ENCODE data around the gene BACE1. TPM values are rescaled to one million over a fixed set of nuclear protein-coding genes. Genes with fewer than 3 reads are reported as not detected.

The BACE1 gene
- total RNA-seq, 1 donor: 50.0 TPM

- no peak for DNase-seq (ENCODE audit: low read depth)
- no peak overlapping the region for H3K4me3 ChIP-seq (ENCODE audit: low read depth, low read length)
- no peak for TF ChIP-seq CTCF (IDR thresholded peaks at IDR 0.05; ENCODE audit: insufficient read depth, low read length)
Observed at GRCh38 chr11:117289795-117290194, 26.3 kb downstream of the BACE1 start.

- H3K4me3 ChIP-seq (ENCODE audit: low read depth, low read length): no peak overlapping the region
- DNase-seq (ENCODE audit: low read depth): no peak
- no peak for TF ChIP-seq CTCF (IDR thresholded peaks at IDR 0.05; ENCODE audit: insufficient read depth, low read length)
Observed at GRCh38 chr11:117287668-117288067, 28.4 kb downstream of the BACE1 start.

- DNase-seq (ENCODE audit: low read depth): no peak
- TF ChIP-seq CTCF (IDR thresholded peaks at IDR 0.05; ENCODE audit: insufficient read depth, low read length): no peak
- no peak overlapping the region for H3K4me3 ChIP-seq (ENCODE audit: low read depth, low read length)
Observed at GRCh38 chr11:117286588-117286987, 29.5 kb downstream of the BACE1 start.

- no peak for DNase-seq (ENCODE audit: low read depth)
- H3K4me3 ChIP-seq (ENCODE audit: low read depth, low read length): no peak overlapping the region
- TF ChIP-seq CTCF (IDR thresholded peaks at IDR 0.05; ENCODE audit: insufficient read depth, low read length): no peak
Observed at GRCh38 chr11:117284053-117284452, 32.0 kb downstream of the BACE1 start.

GRCh38 chr11:117282956-117283355 is 33.1 kb downstream of the BACE1 start:
- H3K4me3 ChIP-seq (ENCODE audit: low read depth, low read length): no peak overlapping the region
- TF ChIP-seq CTCF (IDR thresholded peaks at IDR 0.05; ENCODE audit: insufficient read depth, low read length): no peak
- no peak for DNase-seq (ENCODE audit: low read depth)

GRCh38 chr11:117281869-117282268 is 34.2 kb downstream of the BACE1 start:
- DNase-seq (ENCODE audit: low read depth): no peak
- TF ChIP-seq CTCF (IDR thresholded peaks at IDR 0.05; ENCODE audit: insufficient read depth, low read length): no peak
- no peak overlapping the region for H3K4me3 ChIP-seq (ENCODE audit: low read depth, low read length)

- DNase-seq (ENCODE audit: low read depth): peak; percentile 99
- no peak for TF ChIP-seq CTCF (IDR thresholded peaks at IDR 0.05; ENCODE audit: insufficient read depth, low read length)
- H3K4me3 ChIP-seq (ENCODE audit: low read depth, low read length): no peak overlapping the region
Observed at GRCh38 chr11:117281159-117281558, 34.9 kb downstream of the BACE1 start.
